ENCODE results near the gene NDUFS3. TPM values are rescaled to one million over a fixed set of nuclear protein-coding genes. Genes with fewer than 3 reads are reported as not detected.
"Not testable (repeated sequence)": the region's sequence is repeated elsewhere in the genome, so short reads cannot be mapped to it uniquely, and the experiment has no call there.

Gene NDUFS3
- total RNA-seq, 1 donor from 2014 or later, result 342 TPM

- ATAC-seq (peak; percentile 99), DNase-seq (ENCODE audit: missing footprints) (peak; percentile 96)
- intact Hi-C loops (cut with DNase I), result loop anchor here (2.0 to 10.0 kb wide), 4 partner anchors 35 to 178 kb away; partner anchors contain the start of genes PSMC3 and SPI1
Observed at GRCh38 chr11:47552566-47553405, 26.1 kb upstream of the NDUFS3 start, which contains the start of gene CELF1. Gene CELF1, minus strand, starts transcription at chr11:47553132. Its CDS starts 53,609 bp downstream, at chr11:47499523.

- ATAC-seq (no peak), DNase-seq (ENCODE audit: missing footprints) (no peak)
- intact Hi-C loops (cut with DNase I), result loop anchor here (2.0 to 10.0 kb wide), 4 partner anchors 36 to 179 kb away; partner anchors contain the start of genes PSMC3 and SPI1
Observed at GRCh38 chr11:47553406-47553743, 25.5 kb upstream of the NDUFS3 start.

- intact Hi-C loops (cut with DNase I), result loop anchor here (10.0 kb wide), 1 partner anchor 182 kb away; the partner anchor contains the start of gene SPI1
- ATAC-seq; DNase-seq (ENCODE audit: missing footprints): not testable (repeated sequence)
Observed at GRCh38 chr11:47557004-47557403, 21.9 kb upstream of the NDUFS3 start.

DNA sequence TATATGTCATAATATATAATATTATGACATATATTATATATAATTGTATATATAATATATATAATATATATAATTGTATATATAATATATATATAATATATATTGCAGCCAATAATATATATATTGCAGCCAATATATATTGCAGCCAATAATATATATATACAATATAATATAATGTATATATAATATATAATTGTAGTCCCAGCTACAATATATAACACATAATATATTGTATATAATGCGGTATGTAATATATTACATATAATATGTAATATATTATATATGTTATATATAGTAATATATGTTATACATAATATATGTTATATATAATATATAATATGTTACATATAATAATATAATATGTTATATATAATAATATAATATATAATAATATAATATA lies 20.2 kb upstream of the NDUFS3 start:
- DNase-seq (ENCODE audit: missing footprints), result no peak
- no peak for ATAC-seq
- intact Hi-C loops (cut with DNase I), result loop anchor here (10.0 kb wide), 1 partner anchor 184 kb away; the partner anchor contains the start of gene SPI1

DNA sequence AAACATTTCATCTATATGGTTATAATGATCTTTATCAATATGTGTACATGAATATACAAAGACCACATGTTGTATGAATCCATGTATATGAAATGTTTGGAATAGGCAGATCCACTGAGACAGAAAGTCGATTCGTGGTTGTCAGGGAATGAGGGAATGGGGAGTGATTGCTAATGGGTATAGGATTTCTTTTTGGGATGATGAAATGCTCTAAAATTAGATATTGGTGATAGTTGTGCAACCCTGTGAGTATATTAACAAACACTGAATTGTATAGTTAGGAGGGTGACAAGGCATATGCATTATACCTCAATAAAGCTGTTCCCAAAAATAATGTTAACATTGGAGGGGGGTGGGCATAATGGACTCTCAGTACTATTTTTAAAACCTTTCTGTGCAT lies 18.4 kb upstream of the NDUFS3 start:
- intact Hi-C loops (cut with DNase I), result no loop called here
- ATAC-seq, result no peak
- DNase-seq (ENCODE audit: missing footprints), result no peak

DNA sequence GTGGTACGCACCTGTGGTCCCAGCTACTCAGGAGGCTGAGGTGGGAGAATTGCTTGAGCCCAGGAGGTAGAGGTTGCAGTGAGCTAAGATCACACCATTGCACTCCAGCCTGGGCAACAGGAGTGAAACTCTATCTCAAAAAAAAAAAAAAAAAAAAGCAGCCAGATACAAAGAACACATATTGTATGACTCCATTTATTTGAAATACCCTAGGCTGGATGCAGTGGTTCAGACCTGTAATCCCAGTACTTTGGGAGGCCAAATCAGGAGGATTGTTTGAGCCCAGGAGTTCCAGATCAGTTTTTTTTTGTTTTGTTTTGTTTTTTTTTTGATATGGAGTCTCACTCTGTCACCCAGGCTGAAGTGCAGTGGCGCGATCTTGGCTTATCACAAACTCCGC lies 16.5 kb upstream of the NDUFS3 start:
- DNase-seq (ENCODE audit: missing footprints); intact Hi-C loops (cut with DNase I); ATAC-seq: not testable (repeated sequence)

DNA sequence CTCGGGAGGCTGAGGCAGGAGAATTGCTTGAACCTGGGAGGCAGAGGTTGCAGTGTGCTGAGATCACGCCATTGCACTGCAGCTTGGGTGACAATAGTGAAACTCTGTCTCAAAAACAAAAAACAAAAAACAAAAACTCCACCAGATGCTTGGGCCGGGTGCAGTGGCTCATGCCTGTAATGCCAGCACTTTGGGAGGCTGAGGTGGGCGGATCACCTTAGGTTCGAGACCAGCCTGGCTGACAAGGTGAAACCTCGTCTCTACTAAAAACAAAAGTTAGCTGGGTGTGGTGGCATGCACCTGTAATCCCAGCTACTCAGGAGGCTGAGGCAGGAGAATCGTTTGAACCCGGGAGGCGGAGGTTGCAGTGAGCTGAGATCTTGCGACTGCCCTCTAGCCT lies 14.5 kb upstream of the NDUFS3 start:
- intact Hi-C loops (cut with DNase I); DNase-seq (ENCODE audit: missing footprints); ATAC-seq: not testable (repeated sequence)

- no peak for DNase-seq (ENCODE audit: missing footprints)
- intact Hi-C loops (cut with DNase I), result no loop called here
- peak; percentile 24 for ATAC-seq
Observed at GRCh38 chr11:47564933-47565339, 13.9 kb upstream of the NDUFS3 start.

GRCh38 chr11:47565340-47566148 lies 13.3 kb upstream of the NDUFS3 start, which contains the start of gene PTPMT1:
Gene PTPMT1, plus strand, starts transcription at chr11:47565599. Its CDS starts 24 bp downstream, at chr11:47565623.
- DNase-seq (ENCODE audit: missing footprints) (peak; percentile 91), ATAC-seq (peak; percentile 95)
- intact Hi-C loops (cut with DNase I), result no loop called here

GRCh38 chr11:47566149-47566698 lies 12.7 kb upstream of the NDUFS3 start:
- intact Hi-C loops (cut with DNase I), result no loop called here
- DNase-seq (ENCODE audit: missing footprints), result no peak
- no peak for ATAC-seq

GRCh38 chr11:47569646-47570045 lies 9.2 kb upstream of the NDUFS3 start:
- ATAC-seq, result no peak
- intact Hi-C loops (cut with DNase I), result no loop called here
- DNase-seq (ENCODE audit: missing footprints), result no peak

GRCh38 chr11:47570651-47571356 lies 8.1 kb upstream of the NDUFS3 start:
- no peak for DNase-seq (ENCODE audit: missing footprints)
- intact Hi-C loops (cut with DNase I), result no loop called here
- no peak for ATAC-seq

- intact Hi-C loops (cut with DNase I), result no loop called here
- no peak for ATAC-seq
- no peak for DNase-seq (ENCODE audit: missing footprints)
Observed at GRCh38 chr11:47571357-47571729, 7.5 kb upstream of the NDUFS3 start.

- DNase-seq (ENCODE audit: missing footprints), result no peak
- no peak for ATAC-seq
- intact Hi-C loops (cut with DNase I), result no loop called here
Observed at GRCh38 chr11:47571895-47572294, 7.0 kb upstream of the NDUFS3 start.

- ATAC-seq (peak; percentile 6), DNase-seq (ENCODE audit: missing footprints) (no peak)
- intact Hi-C loops (cut with DNase I), result no loop called here
Observed at GRCh38 chr11:47572715-47573255, 6.1 kb upstream of the NDUFS3 start.

DNA sequence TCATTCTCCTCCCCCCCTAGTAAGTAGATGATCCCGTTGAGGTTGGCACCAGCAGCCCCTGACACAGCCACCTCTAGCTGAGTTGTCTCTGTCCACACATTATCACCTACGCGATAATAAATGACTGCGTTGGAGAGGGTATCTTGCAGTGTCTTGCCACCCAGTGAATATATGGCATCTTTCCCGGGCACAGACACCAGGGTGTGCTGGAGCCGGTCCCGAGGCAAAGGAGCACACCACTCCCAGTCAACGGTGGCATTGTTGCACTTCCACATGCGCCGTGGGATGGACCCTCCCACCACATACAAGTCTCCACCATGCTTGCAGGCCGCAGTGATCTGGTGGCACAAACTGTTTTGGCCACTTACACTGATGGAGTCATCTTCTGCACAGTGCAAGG lies 5.6 kb upstream of the NDUFS3 start:
- intact Hi-C loops (cut with DNase I), result no loop called here
- peak; percentile 92 for ATAC-seq
- no peak for DNase-seq (ENCODE audit: missing footprints)

DNA sequence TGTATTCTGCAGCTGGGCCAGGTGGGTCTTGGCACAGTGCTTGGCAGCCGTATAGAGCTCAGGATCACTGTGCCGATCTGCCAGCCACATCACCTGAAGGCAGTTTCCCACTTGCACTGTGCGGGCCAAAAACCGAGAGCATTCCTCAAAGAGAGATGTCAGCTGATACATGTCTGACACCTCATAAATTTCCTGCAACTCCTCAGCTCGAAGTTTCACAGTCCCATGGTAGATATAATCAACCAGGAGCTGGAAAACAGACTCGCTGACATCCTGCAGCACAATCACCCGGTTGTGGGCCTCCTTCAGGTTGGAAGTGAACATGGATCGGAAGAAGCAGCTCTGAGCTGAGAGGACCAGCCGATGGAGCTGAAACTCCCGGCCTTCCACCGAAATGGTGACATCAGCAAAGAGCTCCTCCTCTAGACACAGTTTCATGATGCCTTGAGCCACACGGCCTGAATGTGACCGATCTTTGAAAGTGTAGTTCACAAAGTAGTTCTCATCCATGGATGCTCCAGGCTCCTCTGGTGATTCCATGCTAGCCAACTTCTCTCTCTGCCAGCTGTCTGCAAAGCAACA lies 1.3 kb upstream of the NDUFS3 start:
- DNase-seq (ENCODE audit: missing footprints) (no peak), ATAC-seq (no peak)
- intact Hi-C loops (cut with DNase I), result loop anchor here (5.0 kb wide), 1 partner anchor 40 kb away; no protein-coding TSS in a partner anchor

DNA sequence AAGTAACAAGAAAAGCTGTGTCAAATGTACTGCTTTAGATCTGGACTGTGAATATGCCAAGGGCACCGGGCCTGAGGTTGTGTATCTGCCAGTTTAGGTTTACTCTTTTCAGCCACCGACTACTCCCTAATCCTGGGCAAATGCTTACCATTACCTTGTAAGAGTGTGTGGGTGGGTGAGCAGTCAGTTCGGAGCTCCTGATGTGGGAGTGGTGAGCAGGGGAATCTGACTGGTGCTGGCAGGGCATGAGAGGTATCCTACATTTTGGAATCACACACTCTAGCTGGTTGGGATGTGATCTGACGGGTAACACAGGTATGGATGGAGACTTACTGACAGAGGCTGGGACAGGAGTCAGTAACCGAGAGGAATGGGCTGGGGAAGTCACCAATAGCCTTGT lies 5.0 kb downstream of the NDUFS3 start:
- intact Hi-C loops (cut with DNase I), result no loop called here
- ATAC-seq (no peak), DNase-seq (ENCODE audit: missing footprints) (no peak)

All from Right ventricle myocardium inferior (tissue), 1 donor.